ENCODE measurements around the gene ZNF791.

GRCh38 chr19:12649941-12650340, 39.2 kb downstream of the ZNF791 start:
- TF ChIP-seq CTCF (IDR thresholded peaks at IDR 0.05; ENCODE audit: poor library complexity, severe bottlenecking), result no peak
- TF ChIP-seq EZH2 (IDR thresholded peaks at IDR 0.05; ENCODE audit: borderline replicate concordance, insufficient read depth, low read length, poor library complexity, severe bottlenecking), result no peak
- no peak for TF ChIP-seq REST (IDR thresholded peaks at IDR 0.05; ENCODE audit: borderline replicate concordance)
- no peak for TF ChIP-seq MXI1 (conservative IDR thresholded peaks at IDR 0.05; ENCODE audit: poor library complexity, severe bottlenecking)
- no peak for TF ChIP-seq TAF1 (IDR thresholded peaks at IDR 0.05; ENCODE audit: low read depth)

Data from neural cell (in vitro differentiated cells).